ENCODE measurements around the gene SMC6. TPM values are rescaled to one million over a fixed set of nuclear protein-coding genes. Genes with fewer than 3 reads are reported as not detected.

SMC6 gene
- total and polyA plus RNA-seq, 12 donors: 4.2 to 18.6 (median 7.6) TPM

GRCh38 chr2:17648581-17648980, 105.0 kb downstream of the SMC6 start:
- intact Hi-C loops (cut with DNase I): no loop called here

GRCh38 chr2:17646838-17647701, 106.5 kb downstream of the SMC6 start:
- TF ChIP-seq CTCF (IDR thresholded peaks at IDR 0.05): no peak
- no peak for TF ChIP-seq POLR2A (IDR thresholded peaks at IDR 0.05)
- DNase-seq: no peak
- Histone ChIP-seq H3K4me1 (replicated peaks in 1 of 2) (peaks cover 11 to 21% of the 10 kb centered on the region in 2 donors), H3K9me3 (replicated peaks in 1 of 3) (no peaks in the 10 kb centered on the region), H3K27me3 (no peaks in the 10 kb centered on the region), H3K27ac (no peak overlapping the region), H3K4me3 (no peak overlapping the region), H3K36me3 (replicated peaks in 1 of 2) (no peaks in the 10 kb centered on the region)
- 84 to 88% (median 86%) methylated on average over 5 of the region's 5 CpGs for WGBS, 4 donors
- intact Hi-C loops (cut with DNase I): no loop called here

More at GRCh38 chr2:17648581-17648980, 105.0 kb downstream of the SMC6 start:
- no peak for DNase-seq
- no peak for TF ChIP-seq CTCF (IDR thresholded peaks at IDR 0.05)
- TF ChIP-seq POLR2A (IDR thresholded peaks at IDR 0.05): no peak
- Histone ChIP-seq H3K9me3 (replicated peaks in 1 of 3) (no peaks in the 10 kb centered on the region), H3K27ac (no peak overlapping the region), H3K36me3 (replicated peaks in 1 of 2) (no peaks in the 10 kb centered on the region), H3K4me1 (replicated peaks in 1 of 2) (peaks cover 8 to 13% of the 10 kb centered on the region in 2 donors), H3K27me3 (no peaks in the 10 kb centered on the region), H3K4me3 (no peak overlapping the region)
- 77 to 88% (median 82%) methylated on average over 1 of the region's 1 CpG for WGBS, 4 donors

GRCh38 chr2:17646081-17646554, 107.5 kb downstream of the SMC6 start:
- 0 to 1% (median 1%) methylated on average over 3 of the region's 3 CpGs for WGBS, 4 donors
- intact Hi-C loops (cut with DNase I): no loop called here
- peak; percentile 81 to 96 (median 90) for TF ChIP-seq CTCF (IDR thresholded peaks at IDR 0.05)
- no peak for TF ChIP-seq POLR2A (IDR thresholded peaks at IDR 0.05)
- no peaks in the 10 kb centered on the region for H3K36me3 ChIP-seq (replicated peaks in 1 of 2)
- no peak overlapping the region for H3K4me3 ChIP-seq
- H3K4me1 ChIP-seq (replicated peaks in 1 of 2): peaks cover 11 to 21% of the 10 kb centered on the region in 2 donors
- H3K27me3 ChIP-seq: no peaks in the 10 kb centered on the region
- peak; percentile 56 to 86 (median 76) for DNase-seq
- H3K27ac ChIP-seq: peak overlapping the region in 1 of 5 donors; percentile 79
- H3K9me3 ChIP-seq (replicated peaks in 1 of 3): no peaks in the 10 kb centered on the region

GRCh38 chr2:17644997-17645720, 108.5 kb downstream of the SMC6 start:
- H3K4me1 ChIP-seq (replicated peaks in 1 of 2): peaks cover 11 to 21% of the 10 kb centered on the region in 2 donors
- WGBS, 4 donors: 72 to 86% (median 75%) methylated on average over 3 to 4 of the region's 4 CpGs
- no peaks in the 10 kb centered on the region for H3K27me3 ChIP-seq
- H3K9me3 ChIP-seq (replicated peaks in 1 of 3): no peaks in the 10 kb centered on the region
- TF ChIP-seq POLR2A (IDR thresholded peaks at IDR 0.05) (no peak), CTCF (IDR thresholded peaks at IDR 0.05) (no peak)
- intact Hi-C loops (cut with DNase I): no loop called here
- DNase-seq: peak in 1 of 7 donors; percentile 25
- H3K4me3 ChIP-seq: no peak overlapping the region
- H3K27ac ChIP-seq: peak overlapping the region in 3 of 5 donors; percentile 55 to 80 (median 79)
- H3K36me3 ChIP-seq (replicated peaks in 1 of 2): no peaks in the 10 kb centered on the region

Data from adrenal gland (tissue), 12 donors.